HEK293 (cell line): ENCODE measurements around the gene LY6G6D.

ENCODE experiments used
- BCL11B ChIP-seq: fragments of 450-650 bp; formaldehyde crosslinking; IDR thresholded peaks from 2 replicates; pipeline ENCODE4 v1.5.1; 2016; ENCODE audit warnings: low read depth, missing biosample characterization, missing genetic modification characterization
- GLIS1 ChIP-seq: fragments of 450-650 bp; formaldehyde crosslinking; IDR thresholded peaks from 2 replicates; pipeline ENCODE4 v1.5.1; 2016; ENCODE audit warnings: missing biosample characterization, missing genetic modification characterization
- KLF10 ChIP-seq: fragments of 450-650 bp; IDR thresholded peaks from 2 replicates; pipeline ENCODE4 v1.5.1; 2018; ENCODE audit warnings: missing biosample characterization, mild to moderate bottlenecking, missing genetic modification characterization
- OSR2 ChIP-seq: fragments of 450-650 bp; formaldehyde crosslinking; IDR thresholded peaks from 2 replicates; pipeline ENCODE4 v1.5.1; 2016; ENCODE audit warnings: missing biosample characterization, missing genetic modification characterization
- SETDB1 ChIP-seq: IDR thresholded peaks from one replicate; pipeline ENCODE4 v1.6.1; 2017; ENCODE audit warnings: mild to moderate bottlenecking, low read length, moderate library complexity, mixed read lengths; ENCODE audit not compliant: insufficient read length
- WT1 ChIP-seq: fragments of 450-650 bp; formaldehyde crosslinking; IDR thresholded peaks from 2 replicates; pipeline ENCODE4 v1.5.1; 2016; ENCODE audit warnings: missing biosample characterization, missing genetic modification characterization
- YY1 ChIP-seq: fragments of 450-650 bp; formaldehyde crosslinking; IDR thresholded peaks from 2 replicates; pipeline ENCODE4 v1.5.1; 2018; ENCODE audit warnings: missing biosample characterization, missing genetic modification characterization
- ZBTB17 ChIP-seq: fragments of 450-650 bp; formaldehyde crosslinking; IDR thresholded peaks from 2 replicates; pipeline ENCODE4 v1.5.1; 2016; ENCODE audit warnings: missing biosample characterization, missing genetic modification characterization
- ZBTB21 ChIP-seq: fragments of 450-650 bp; formaldehyde crosslinking; IDR thresholded peaks from 2 replicates; pipeline ENCODE4 v1.5.1; 2017; ENCODE audit warnings: missing biosample characterization, missing genetic modification characterization
- ZEB2 ChIP-seq: fragments of 450-650 bp; formaldehyde crosslinking; IDR thresholded peaks from 2 replicates; pipeline ENCODE4 v1.5.1; 2016; ENCODE audit warnings: missing biosample characterization, missing genetic modification characterization
- ZNF239 ChIP-seq: fragments of 450-650 bp; formaldehyde crosslinking; IDR thresholded peaks from 2 replicates; pipeline ENCODE4 v1.5.1; 2016; ENCODE audit warnings: missing biosample characterization, missing genetic modification characterization
- ZNF324 ChIP-seq: fragments of 450-650 bp; formaldehyde crosslinking; IDR thresholded peaks from 2 replicates; pipeline ENCODE4 v1.5.1; 2016; ENCODE audit warnings: missing biosample characterization, missing genetic modification characterization
- ZNF335 ChIP-seq: fragments of 450-650 bp; formaldehyde crosslinking; conservative IDR thresholded peaks from 2 replicates; pipeline ENCODE4 v1.5.1; 2016; ENCODE audit warnings: missing biosample characterization, missing genetic modification characterization
- ZNF341 ChIP-seq: fragments of 450-650 bp; formaldehyde crosslinking; IDR thresholded peaks from 2 replicates; pipeline ENCODE4; 2016; ENCODE audit warnings: low read depth, missing biosample characterization, missing genetic modification characterization
- ZNF501 ChIP-seq: fragments of 450-650 bp; formaldehyde crosslinking; IDR thresholded peaks from 2 replicates; pipeline ENCODE4 v1.5.1; 2016; ENCODE audit warnings: missing biosample characterization, missing genetic modification characterization
- ZNF561 ChIP-seq: fragments of 450-650 bp; IDR thresholded peaks from 2 replicates; pipeline ENCODE4 v1.5.1; 2018; ENCODE audit warnings: missing biosample characterization, missing genetic modification characterization, borderline replicate concordance
- ZNF596 ChIP-seq: fragments of 450-650 bp; IDR thresholded peaks from 2 replicates; pipeline ENCODE4 v1.5.0; 2018; ENCODE audit warnings: missing biosample characterization, mild to moderate bottlenecking, missing genetic modification characterization, moderate library complexity
- ZNF600 ChIP-seq: fragments of 450-650 bp; formaldehyde crosslinking; IDR thresholded peaks from 2 replicates; pipeline ENCODE4 v1.5.1; 2016; ENCODE audit warnings: missing biosample characterization, missing genetic modification characterization
- ZNF660 ChIP-seq: fragments of 450-650 bp; IDR thresholded peaks from 2 replicates; pipeline ENCODE4 v1.5.1; 2018; ENCODE audit warnings: missing biosample characterization, mild to moderate bottlenecking, missing genetic modification characterization
- ZNF777 ChIP-seq: fragments of 450-650 bp; formaldehyde crosslinking; IDR thresholded peaks from 2 replicates; pipeline ENCODE4 v1.5.1; 2017; ENCODE audit warnings: missing biosample characterization, missing genetic modification characterization, borderline replicate concordance
- TF ChIP-seq, protein P1 (sequence below): fragments of 450-650 bp; formaldehyde crosslinking; IDR thresholded peaks from 2 replicates; pipeline ENCODE4 v1.5.1; 2016; ENCODE audit warnings: missing biosample characterization, missing genetic modification characterization
- TF ChIP-seq, protein P2 (sequence below): IDR thresholded peaks from 2 replicates; pipeline ENCODE4 v1.6.1; 2011; ENCODE audit warnings: mild to moderate bottlenecking, low read depth, low read length, borderline replicate concordance
- TF ChIP-seq, protein P3 (sequence below): fragments of 450-650 bp; formaldehyde crosslinking; IDR thresholded peaks from 2 replicates; pipeline ENCODE4 v1.5.1; 2016; ENCODE audit warnings: missing biosample characterization, missing genetic modification characterization, low read depth
- TF ChIP-seq, protein P4 (sequence below): fragments of 450-650 bp; formaldehyde crosslinking; IDR thresholded peaks from 2 replicates; pipeline ENCODE4 v1.5.1; 2016; ENCODE audit warnings: missing biosample characterization, missing genetic modification characterization
- TF ChIP-seq, protein P5 (sequence below): fragments of 450-650 bp; formaldehyde crosslinking; IDR thresholded peaks from 2 replicates; pipeline ENCODE4 v1.5.1; 2016; ENCODE audit warnings: missing biosample characterization, missing genetic modification characterization, borderline replicate concordance
- TF ChIP-seq, protein P6 (sequence below): fragments of 450-650 bp; formaldehyde crosslinking; IDR thresholded peaks from 2 replicates; pipeline ENCODE4; 2016; ENCODE audit warnings: missing biosample characterization, missing genetic modification characterization

The LY6G6D gene

DNA sequence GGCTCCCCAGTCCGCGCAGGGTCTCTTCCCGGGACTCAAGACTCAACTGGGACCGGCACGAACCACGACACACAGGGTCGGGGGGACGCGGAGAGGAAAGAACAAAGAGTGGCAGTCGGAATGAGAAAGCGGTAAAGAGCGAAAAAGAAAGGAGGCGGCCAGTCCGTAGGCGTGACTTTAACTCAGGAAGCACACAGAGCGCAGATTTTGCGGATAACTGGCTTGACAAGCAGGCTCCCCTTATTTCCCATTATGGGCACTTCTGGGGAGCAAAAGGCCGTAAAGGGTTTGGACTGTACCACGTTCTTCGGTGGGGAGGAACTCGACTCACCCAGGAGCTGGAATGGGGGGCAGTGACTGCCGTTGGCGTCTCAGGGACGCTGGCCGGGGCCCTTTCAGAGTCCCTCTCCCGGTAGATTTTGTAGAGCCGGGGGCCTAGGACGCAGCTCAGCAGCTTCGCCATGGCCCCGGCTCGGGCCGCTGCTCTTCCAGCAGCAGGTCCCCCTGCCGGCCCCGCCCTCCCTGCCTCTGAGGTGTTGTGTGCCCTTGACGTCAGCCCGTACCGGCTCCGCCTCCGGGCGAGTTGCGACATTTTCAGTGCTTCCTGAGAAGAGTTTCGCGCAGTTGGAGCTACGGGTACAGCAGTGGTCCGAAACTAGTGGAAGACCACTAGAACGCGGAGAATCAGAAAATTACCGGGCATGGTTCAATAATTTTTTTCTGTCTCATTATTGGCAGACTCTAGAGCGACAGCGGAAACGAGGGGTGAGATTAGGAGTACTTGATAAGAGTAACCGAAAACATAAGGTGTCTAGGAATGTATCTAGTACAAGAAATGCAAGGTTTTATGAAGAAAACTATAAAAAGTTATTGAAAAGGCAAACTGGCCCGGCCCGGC lies 12.1 kb upstream of the LY6G6D start, which contains the start of gene ABHD16A (continued):
- TF ChIP-seq, protein P1, sequence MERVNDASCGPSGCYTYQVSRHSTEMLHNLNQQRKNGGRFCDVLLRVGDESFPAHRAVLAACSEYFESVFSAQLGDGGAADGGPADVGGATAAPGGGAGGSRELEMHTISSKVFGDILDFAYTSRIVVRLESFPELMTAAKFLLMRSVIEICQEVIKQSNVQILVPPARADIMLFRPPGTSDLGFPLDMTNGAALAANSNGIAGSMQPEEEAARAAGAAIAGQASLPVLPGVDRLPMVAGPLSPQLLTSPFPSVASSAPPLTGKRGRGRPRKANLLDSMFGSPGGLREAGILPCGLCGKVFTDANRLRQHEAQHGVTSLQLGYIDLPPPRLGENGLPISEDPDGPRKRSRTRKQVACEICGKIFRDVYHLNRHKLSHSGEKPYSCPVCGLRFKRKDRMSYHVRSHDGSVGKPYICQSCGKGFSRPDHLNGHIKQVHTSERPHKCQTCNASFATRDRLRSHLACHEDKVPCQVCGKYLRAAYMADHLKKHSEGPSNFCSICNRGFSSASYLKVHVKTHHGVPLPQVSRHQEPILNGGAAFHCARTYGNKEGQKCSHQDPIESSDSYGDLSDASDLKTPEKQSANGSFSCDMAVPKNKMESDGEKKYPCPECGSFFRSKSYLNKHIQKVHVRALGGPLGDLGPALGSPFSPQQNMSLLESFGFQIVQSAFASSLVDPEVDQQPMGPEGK (tag by site-specific recombination), result peak; percentile 87
- TF ChIP-seq ZNF239 (no peak), ZNF596 (peak; percentile 30; the same call in 1 of the 2 replicates), ZNF324 (tag by site-specific recombination) (peak; percentile 57; the same call in 1 of the 2 replicates), ZBTB21 (tag by site-specific recombination) (peak; percentile 95), SETDB1 (no peak), ZNF341 (tag by site-specific recombination) (peak; percentile 96), GLIS1 (tag by site-specific recombination) (peak; percentile 7; the same call in 1 of the 2 replicates), ZNF561 (peak; percentile 70; the same call in 1 of the 2 replicates), OSR2 (tag by site-specific recombination) (peak; percentile 36), ZNF660 (tag by site-specific recombination) (peak; percentile 81), KLF10 (tag by site-specific recombination) (peak; percentile 80), ZBTB17 (tag by site-specific recombination) (peak; percentile 96), ZNF777 (tag by site-specific recombination) (no peak), BCL11B (tag by site-specific recombination) (no peak), ZNF600 (tag by site-specific recombination) (peak; percentile 25; the same call in 1 of the 2 replicates), ZNF335 (tag by site-specific recombination) (peak; percentile 88), ZEB2 (tag by site-specific recombination) (peak; percentile 83), WT1 (tag by site-specific recombination) (peak; percentile 43; the same call in 1 of the 2 replicates), YY1 (peak; percentile 65), ZNF501 (tag by site-specific recombination) (peak; percentile 79; the same call in 1 of the 2 replicates)
- TF ChIP-seq, protein P2, sequence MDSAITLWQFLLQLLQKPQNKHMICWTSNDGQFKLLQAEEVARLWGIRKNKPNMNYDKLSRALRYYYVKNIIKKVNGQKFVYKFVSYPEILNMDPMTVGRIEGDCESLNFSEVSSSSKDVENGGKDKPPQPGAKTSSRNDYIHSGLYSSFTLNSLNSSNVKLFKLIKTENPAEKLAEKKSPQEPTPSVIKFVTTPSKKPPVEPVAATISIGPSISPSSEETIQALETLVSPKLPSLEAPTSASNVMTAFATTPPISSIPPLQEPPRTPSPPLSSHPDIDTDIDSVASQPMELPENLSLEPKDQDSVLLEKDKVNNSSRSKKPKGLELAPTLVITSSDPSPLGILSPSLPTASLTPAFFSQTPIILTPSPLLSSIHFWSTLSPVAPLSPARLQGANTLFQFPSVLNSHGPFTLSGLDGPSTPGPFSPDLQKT, result no peak
- TF ChIP-seq, protein P3, sequence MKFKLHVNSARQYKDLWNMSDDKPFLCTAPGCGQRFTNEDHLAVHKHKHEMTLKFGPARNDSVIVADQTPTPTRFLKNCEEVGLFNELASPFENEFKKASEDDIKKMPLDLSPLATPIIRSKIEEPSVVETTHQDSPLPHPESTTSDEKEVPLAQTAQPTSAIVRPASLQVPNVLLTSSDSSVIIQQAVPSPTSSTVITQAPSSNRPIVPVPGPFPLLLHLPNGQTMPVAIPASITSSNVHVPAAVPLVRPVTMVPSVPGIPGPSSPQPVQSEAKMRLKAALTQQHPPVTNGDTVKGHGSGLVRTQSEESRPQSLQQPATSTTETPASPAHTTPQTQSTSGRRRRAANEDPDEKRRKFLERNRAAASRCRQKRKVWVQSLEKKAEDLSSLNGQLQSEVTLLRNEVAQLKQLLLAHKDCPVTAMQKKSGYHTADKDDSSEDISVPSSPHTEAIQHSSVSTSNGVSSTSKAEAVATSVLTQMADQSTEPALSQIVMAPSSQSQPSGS (tag by site-specific recombination), result peak; percentile 83
- TF ChIP-seq, protein P4, sequence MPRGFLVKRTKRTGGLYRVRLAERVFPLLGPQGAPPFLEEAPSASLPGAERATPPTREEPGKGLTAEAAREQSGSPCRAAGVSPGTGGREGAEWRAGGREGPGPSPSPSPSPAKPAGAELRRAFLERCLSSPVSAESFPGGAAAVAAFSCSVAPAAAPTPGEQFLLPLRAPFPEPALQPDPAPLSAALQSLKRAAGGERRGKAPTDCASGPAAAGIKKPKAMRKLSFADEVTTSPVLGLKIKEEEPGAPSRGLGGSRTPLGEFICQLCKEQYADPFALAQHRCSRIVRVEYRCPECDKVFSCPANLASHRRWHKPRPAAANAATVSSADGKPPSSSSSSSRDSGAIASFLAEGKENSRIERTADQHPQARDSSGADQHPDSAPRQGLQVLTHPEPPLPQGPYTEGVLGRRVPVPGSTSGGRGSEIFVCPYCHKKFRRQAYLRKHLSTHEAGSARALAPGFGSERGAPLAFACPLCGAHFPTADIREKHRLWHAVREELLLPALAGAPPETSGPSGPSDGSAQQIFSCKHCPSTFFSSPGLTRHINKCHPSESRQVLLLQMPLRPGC (tag by site-specific recombination), result peak; percentile 30; the same call in 1 of the 2 replicates
- TF ChIP-seq, protein P5, sequence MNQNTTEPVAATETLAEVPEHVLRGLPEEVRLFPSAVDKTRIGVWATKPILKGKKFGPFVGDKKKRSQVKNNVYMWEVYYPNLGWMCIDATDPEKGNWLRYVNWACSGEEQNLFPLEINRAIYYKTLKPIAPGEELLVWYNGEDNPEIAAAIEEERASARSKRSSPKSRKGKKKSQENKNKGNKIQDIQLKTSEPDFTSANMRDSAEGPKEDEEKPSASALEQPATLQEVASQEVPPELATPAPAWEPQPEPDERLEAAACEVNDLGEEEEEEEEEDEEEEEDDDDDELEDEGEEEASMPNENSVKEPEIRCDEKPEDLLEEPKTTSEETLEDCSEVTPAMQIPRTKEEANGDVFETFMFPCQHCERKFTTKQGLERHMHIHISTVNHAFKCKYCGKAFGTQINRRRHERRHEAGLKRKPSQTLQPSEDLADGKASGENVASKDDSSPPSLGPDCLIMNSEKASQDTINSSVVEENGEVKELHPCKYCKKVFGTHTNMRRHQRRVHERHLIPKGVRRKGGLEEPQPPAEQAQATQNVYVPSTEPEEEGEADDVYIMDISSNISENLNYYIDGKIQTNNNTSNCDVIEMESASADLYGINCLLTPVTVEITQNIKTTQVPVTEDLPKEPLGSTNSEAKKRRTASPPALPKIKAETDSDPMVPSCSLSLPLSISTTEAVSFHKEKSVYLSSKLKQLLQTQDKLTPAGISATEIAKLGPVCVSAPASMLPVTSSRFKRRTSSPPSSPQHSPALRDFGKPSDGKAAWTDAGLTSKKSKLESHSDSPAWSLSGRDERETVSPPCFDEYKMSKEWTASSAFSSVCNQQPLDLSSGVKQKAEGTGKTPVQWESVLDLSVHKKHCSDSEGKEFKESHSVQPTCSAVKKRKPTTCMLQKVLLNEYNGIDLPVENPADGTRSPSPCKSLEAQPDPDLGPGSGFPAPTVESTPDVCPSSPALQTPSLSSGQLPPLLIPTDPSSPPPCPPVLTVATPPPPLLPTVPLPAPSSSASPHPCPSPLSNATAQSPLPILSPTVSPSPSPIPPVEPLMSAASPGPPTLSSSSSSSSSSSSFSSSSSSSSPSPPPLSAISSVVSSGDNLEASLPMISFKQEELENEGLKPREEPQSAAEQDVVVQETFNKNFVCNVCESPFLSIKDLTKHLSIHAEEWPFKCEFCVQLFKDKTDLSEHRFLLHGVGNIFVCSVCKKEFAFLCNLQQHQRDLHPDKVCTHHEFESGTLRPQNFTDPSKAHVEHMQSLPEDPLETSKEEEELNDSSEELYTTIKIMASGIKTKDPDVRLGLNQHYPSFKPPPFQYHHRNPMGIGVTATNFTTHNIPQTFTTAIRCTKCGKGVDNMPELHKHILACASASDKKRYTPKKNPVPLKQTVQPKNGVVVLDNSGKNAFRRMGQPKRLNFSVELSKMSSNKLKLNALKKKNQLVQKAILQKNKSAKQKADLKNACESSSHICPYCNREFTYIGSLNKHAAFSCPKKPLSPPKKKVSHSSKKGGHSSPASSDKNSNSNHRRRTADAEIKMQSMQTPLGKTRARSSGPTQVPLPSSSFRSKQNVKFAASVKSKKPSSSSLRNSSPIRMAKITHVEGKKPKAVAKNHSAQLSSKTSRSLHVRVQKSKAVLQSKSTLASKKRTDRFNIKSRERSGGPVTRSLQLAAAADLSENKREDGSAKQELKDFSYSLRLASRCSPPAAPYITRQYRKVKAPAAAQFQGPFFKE (tag by site-specific recombination), result no peak
- TF ChIP-seq, protein P6, sequence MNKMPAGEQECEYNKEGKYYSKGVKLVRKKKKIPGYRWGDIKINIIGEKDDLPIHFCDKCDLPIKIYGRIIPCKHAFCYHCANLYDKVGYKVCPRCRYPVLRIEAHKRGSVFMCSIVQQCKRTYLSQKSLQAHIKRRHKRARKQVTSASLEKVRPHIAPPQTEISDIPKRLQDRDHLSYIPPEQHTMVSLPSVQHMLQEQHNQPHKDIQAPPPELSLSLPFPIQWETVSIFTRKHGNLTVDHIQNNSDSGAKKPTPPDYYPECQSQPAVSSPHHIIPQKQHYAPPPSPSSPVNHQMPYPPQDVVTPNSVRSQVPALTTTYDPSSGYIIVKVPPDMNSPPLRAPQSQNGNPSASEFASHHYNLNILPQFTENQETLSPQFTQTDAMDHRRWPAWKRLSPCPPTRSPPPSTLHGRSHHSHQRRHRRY (tag by site-specific recombination), result no peak
